A549 (cell line): ENCODE measurements around the gene SLC25A41.

ENCODE experiments used
- CEBPB ChIP-seq, 2 experiments: fragments of >200 bp in 1 of 2; sonication (Bioruptor Twin) in 1 of 2; formaldehyde crosslinking in 1 of 2; IDR thresholded peaks; 2 replicates each; pipeline ENCODE4 v1.6.1; 2012 to 2016
- EP300 ChIP-seq, 2 experiments: fragments of >200 bp; sonication (Bioruptor Twin); formaldehyde crosslinking; IDR thresholded peaks; 2 replicates in 1 of 2; 3 replicates in 1 of 2; pipeline ENCODE4 v1.6.1; 2016 to 2017
- ESRRA ChIP-seq: fragments of 150-350 bp; IDR thresholded peaks from 2 replicates; pipeline ENCODE4 v1.6.1; 2014; ENCODE audit warnings: mild to moderate bottlenecking, low read length, borderline replicate concordance
- HDAC2 ChIP-seq: fragments of 200-600 bp; sonication (generic); IDR thresholded peaks from 2 replicates; pipeline ENCODE4 v1.6.1; 2016
- MAZ ChIP-seq: fragments of 150-350 bp; IDR thresholded peaks from 2 replicates; pipeline ENCODE4 v1.6.1; 2014; ENCODE audit warnings: antibody characterized with exemption, low read depth, low read length, borderline replicate concordance
- POLR2A ChIP-seq: IDR thresholded peaks from 2 replicates; pipeline ENCODE4 v1.6.1; 2012; ENCODE audit warnings: mild to moderate bottlenecking, low read length
- POLR2AphosphoS2 ChIP-seq: conservative IDR thresholded peaks from 2 replicates; pipeline ENCODE4 v1.6.1; 2012; ENCODE audit warnings: low read length, improper control_type of control experiment, inconsistent platforms
- RAD21 ChIP-seq, 2 experiments: fragments of >200 bp in 1 of 2; sonication (Bioruptor Twin) in 1 of 2; formaldehyde crosslinking in 1 of 2; IDR thresholded peaks in 1 of 2; conservative IDR thresholded peaks in 1 of 2; 2 replicates in 1 of 2; 3 replicates in 1 of 2; pipeline ENCODE4 v1.6.1; 2012 to 2018; ENCODE audit warnings: inconsistent platforms in 1 of 2
- SREBF2 ChIP-seq: fragments of 450-650 bp; IDR thresholded peaks from 2 replicates; pipeline ENCODE4 v1.6.1; 2014; ENCODE audit warnings: mild to moderate bottlenecking, moderate library complexity
- ZNF302 ChIP-seq: fragments of 250-450 bp; sonication (Bioruptor Pico); IDR thresholded peaks from 2 replicates; pipeline ENCODE4 v1.9.0; 2021; ENCODE audit warnings: inconsistent platforms, mild to moderate bottlenecking, moderate library complexity
- TF ChIP-seq, protein P1 (sequence below): fragments of >200 bp; sonication (Bioruptor Twin); formaldehyde crosslinking; IDR thresholded peaks from 3 replicates; pipeline ENCODE4 v1.5.1; 2016
- TF ChIP-seq, protein P2 (sequence below): fragments of >200 bp; sonication (Bioruptor Twin); formaldehyde crosslinking; IDR thresholded peaks from 2 replicates; pipeline ENCODE4 v1.6.1; 2016
- TF ChIP-seq, protein P3 (sequence below): fragments of 450-650 bp; IDR thresholded peaks from 2 replicates; pipeline ENCODE4 v1.6.1; 2014; ENCODE audit warnings: antibody characterized with exemption
- TF ChIP-seq, protein P4 (sequence below): fragments of >200 bp; sonication (Bioruptor Twin); formaldehyde crosslinking; IDR thresholded peaks from 3 replicates; pipeline ENCODE4 v1.6.1; 2016

DNA sequence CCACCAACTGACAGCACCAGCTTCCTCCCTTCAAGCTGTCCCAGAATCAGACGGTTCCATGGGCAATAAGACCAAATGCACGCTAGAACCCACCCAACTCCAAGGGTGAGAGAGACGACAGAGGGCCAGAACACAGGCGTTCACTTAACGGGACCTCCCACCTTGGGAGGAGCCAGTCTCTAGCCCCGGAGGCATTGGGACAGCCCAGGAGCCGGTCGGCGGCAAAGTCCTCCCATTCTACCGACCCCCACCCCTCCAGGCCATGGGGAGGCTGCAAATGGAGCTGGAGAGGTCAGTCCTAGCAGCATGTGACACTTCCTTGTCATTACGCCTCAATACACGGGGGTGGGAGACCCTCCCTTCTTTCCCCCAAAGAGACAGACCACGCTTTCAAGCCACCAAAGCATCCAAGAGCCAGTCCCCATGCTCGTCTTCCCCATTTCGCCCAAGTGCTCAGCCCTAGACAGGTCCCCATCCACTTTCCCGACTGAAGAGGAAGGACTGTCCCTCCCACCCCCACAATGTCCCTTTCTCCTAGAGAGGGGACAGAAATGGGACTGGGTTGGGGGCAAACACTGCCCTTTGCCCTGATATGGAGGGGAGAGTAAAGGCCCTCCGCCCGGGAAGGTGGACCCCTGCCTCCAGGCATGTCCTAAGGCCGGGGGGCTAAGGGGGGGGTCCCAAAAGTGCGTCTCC is 9.9 kb downstream of the SLC25A41 start:
- TF ChIP-seq, protein P1, sequence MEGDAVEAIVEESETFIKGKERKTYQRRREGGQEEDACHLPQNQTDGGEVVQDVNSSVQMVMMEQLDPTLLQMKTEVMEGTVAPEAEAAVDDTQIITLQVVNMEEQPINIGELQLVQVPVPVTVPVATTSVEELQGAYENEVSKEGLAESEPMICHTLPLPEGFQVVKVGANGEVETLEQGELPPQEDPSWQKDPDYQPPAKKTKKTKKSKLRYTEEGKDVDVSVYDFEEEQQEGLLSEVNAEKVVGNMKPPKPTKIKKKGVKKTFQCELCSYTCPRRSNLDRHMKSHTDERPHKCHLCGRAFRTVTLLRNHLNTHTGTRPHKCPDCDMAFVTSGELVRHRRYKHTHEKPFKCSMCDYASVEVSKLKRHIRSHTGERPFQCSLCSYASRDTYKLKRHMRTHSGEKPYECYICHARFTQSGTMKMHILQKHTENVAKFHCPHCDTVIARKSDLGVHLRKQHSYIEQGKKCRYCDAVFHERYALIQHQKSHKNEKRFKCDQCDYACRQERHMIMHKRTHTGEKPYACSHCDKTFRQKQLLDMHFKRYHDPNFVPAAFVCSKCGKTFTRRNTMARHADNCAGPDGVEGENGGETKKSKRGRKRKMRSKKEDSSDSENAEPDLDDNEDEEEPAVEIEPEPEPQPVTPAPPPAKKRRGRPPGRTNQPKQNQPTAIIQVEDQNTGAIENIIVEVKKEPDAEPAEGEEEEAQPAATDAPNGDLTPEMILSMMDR = no peak
- TF ChIP-seq POLR2AphosphoS2 = no peak
- TF ChIP-seq, protein P2, sequence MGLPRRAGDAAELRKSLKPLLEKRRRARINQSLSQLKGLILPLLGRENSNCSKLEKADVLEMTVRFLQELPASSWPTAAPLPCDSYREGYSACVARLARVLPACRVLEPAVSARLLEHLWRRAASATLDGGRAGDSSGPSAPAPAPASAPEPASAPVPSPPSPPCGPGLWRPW = no peak
- TF ChIP-seq HDAC2 = no peak
- TF ChIP-seq SREBF2 = no peak
- TF ChIP-seq MAZ = no peak
- no peak for TF ChIP-seq POLR2A
- TF ChIP-seq, protein P3, sequence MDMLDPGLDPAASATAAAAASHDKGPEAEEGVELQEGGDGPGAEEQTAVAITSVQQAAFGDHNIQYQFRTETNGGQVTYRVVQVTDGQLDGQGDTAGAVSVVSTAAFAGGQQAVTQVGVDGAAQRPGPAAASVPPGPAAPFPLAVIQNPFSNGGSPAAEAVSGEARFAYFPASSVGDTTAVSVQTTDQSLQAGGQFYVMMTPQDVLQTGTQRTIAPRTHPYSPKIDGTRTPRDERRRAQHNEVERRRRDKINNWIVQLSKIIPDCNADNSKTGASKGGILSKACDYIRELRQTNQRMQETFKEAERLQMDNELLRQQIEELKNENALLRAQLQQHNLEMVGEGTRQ = no peak
- TF ChIP-seq ESRRA = no peak
- no peak for TF ChIP-seq CEBPB (IDR thresholded peaks at IDR 0.05)
- TF ChIP-seq EP300 (IDR thresholded peaks at IDR 0.05) = no peak
- TF ChIP-seq, protein P4, sequence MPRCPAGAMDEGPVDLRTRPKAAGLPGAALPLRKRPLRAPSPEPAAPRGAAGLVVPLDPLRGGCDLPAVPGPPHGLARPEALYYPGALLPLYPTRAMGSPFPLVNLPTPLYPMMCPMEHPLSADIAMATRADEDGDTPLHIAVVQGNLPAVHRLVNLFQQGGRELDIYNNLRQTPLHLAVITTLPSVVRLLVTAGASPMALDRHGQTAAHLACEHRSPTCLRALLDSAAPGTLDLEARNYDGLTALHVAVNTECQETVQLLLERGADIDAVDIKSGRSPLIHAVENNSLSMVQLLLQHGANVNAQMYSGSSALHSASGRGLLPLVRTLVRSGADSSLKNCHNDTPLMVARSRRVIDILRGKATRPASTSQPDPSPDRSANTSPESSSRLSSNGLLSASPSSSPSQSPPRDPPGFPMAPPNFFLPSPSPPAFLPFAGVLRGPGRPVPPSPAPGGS = no peak
- no peak for TF ChIP-seq ZNF302 (CRISPR knock-in tag)
- no peak for TF ChIP-seq RAD21 (conservative IDR thresholded peaks at IDR 0.05 in 1 of 2, IDR thresholded peaks at IDR 0.05 in 1 of 2)
